Activated T-helper 1 cell treated with anti-CD3 and anti-CD28 coated beads, Interleukin-12 subunit alpha, Interleukin-12 subunit beta, Interleukin-2, Interleukin-4 antibody, amounts not matched to agents 30 ng/mL and 10 ng/mL and 1 ng/mL, durations not matched to agents 14 hours and 24 hours and 36 hours (primary cell): ENCODE measurements around the gene EPS15. TPM values are rescaled to one million over a fixed set of nuclear protein-coding genes. Genes with fewer than 3 reads are reported as not detected.
"Not testable (repeated sequence)": the region's sequence is repeated elsewhere in the genome, so short reads cannot be mapped to it uniquely, and the experiment has no call there.

Experiments
- DNase-seq: peaks from one replicate; pipeline ENCODE4 v3.0.0; 2021; ENCODE audit warnings: low spot score
- H3K27ac Mint-ChIP-seq: one replicate; pipeline ENCODE4 v1.8.0; 2021; ENCODE audit warnings: mild to moderate bottlenecking, mixed read lengths
- H3K27me3 Mint-ChIP-seq: one replicate; pipeline ENCODE4 v1.8.0; 2022; ENCODE audit warnings: mild to moderate bottlenecking, moderate library complexity, mixed read lengths; ENCODE audit not compliant: insufficient read depth
- H3K36me3 Mint-ChIP-seq: one replicate; pipeline ENCODE4 v1.8.0; 2021; ENCODE audit warnings: low read depth, mixed read lengths
- H3K4me1 Mint-ChIP-seq: one replicate; pipeline ENCODE4 v1.8.0; 2021; ENCODE audit warnings: low read depth, mixed read lengths
- H3K4me3 Mint-ChIP-seq: one replicate; pipeline ENCODE4 v1.8.0; 2021; ENCODE audit warnings: mild to moderate bottlenecking, moderate library complexity, mixed read lengths
- H3K9me3 Mint-ChIP-seq: one replicate; pipeline ENCODE4 v1.8.0; 2021; ENCODE audit warnings: mixed read lengths
- intact Hi-C: fragments of 100-400 bp; cut with micrococcal nuclease; formaldehyde crosslinking; loops from one replicate; pipeline ENCODE4 v1.15.1; 2024
- total RNA-seq: library from RNA; stranded (reverse); gene quantifications from 2 replicates; pipeline ENCODE4 v1.2.3, GENCODE V29; 2022

Gene EPS15
- total RNA-seq, 1 donor from 2014 or later: 55.5 TPM

- Mint-ChIP-seq H3K4me1 (peaks cover 7% of the 10 kb centered on the region), H3K9me3 (peaks cover 6% of the 10 kb centered on the region), H3K4me3 (no peak overlapping the region), H3K27ac (no peak overlapping the region), H3K36me3 (peaks cover 47% of the 10 kb centered on the region), H3K27me3 (no peaks in the 10 kb centered on the region)
- intact Hi-C loops: no loop called here
- no peak for DNase-seq
Observed at GRCh38 chr1:51425273-51425672, 93.8 kb downstream of the EPS15 start.

- Mint-ChIP-seq H3K27ac (no peak overlapping the region), H3K36me3 (peaks cover 49% of the 10 kb centered on the region), H3K4me1 (no peaks in the 10 kb centered on the region), H3K27me3 (no peaks in the 10 kb centered on the region), H3K4me3 (no peak overlapping the region), H3K9me3 (peaks cover 4% of the 10 kb centered on the region)
- no peak for DNase-seq
- intact Hi-C loops: no loop called here
Observed at GRCh38 chr1:51423073-51423821, 95.8 kb downstream of the EPS15 start.

DNA sequence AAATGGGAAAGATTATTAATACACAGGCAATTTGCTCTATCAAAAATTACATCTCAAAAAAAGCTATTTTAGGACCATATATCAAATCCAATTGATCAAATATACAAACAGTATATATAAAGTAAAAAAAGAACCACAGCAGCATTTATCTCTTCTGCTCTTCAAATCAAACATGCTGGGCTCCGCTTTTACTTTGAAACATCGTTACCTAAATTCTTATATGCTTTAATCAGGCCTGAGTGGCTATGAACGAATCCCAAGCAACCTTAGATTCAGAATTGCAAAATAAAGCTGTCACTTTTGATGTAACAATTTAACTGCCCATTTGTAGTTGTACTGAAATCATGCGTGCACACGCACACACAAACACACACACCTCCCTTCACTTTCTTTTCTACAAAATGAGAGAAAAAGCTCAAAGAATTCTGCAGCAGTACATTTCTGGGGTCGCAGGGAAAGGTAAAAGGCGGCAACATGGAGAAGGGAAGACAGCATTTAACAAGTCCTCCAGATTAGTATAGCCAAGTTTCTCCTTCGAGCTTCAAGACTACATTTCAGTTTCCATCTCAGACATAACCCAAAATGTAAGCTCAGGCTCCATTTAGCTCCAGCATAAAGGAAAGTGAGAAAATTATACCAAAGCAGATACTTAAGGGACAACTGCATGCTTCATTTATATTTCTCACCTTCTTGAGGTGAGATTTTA lies 96.5 kb downstream of the EPS15 start:
- Mint-ChIP-seq H3K4me1 (no peaks in the 10 kb centered on the region), H3K27me3 (no peaks in the 10 kb centered on the region), H3K36me3 (peaks cover 50% of the 10 kb centered on the region), H3K9me3 (no peaks in the 10 kb centered on the region), H3K4me3 (no peak overlapping the region), H3K27ac (no peak overlapping the region)
- intact Hi-C loops: no loop called here
- no peak for DNase-seq

- Mint-ChIP-seq H3K4me3 (no peak overlapping the region), H3K4me1 (no peaks in the 10 kb centered on the region), H3K27ac (no peak overlapping the region), H3K9me3 (no peaks in the 10 kb centered on the region), H3K36me3 (peaks cover 46% of the 10 kb centered on the region), H3K27me3 (no peaks in the 10 kb centered on the region)
- no peak for DNase-seq
- intact Hi-C loops: no loop called here
Observed at GRCh38 chr1:51421964-51422363, 97.1 kb downstream of the EPS15 start.

DNA sequence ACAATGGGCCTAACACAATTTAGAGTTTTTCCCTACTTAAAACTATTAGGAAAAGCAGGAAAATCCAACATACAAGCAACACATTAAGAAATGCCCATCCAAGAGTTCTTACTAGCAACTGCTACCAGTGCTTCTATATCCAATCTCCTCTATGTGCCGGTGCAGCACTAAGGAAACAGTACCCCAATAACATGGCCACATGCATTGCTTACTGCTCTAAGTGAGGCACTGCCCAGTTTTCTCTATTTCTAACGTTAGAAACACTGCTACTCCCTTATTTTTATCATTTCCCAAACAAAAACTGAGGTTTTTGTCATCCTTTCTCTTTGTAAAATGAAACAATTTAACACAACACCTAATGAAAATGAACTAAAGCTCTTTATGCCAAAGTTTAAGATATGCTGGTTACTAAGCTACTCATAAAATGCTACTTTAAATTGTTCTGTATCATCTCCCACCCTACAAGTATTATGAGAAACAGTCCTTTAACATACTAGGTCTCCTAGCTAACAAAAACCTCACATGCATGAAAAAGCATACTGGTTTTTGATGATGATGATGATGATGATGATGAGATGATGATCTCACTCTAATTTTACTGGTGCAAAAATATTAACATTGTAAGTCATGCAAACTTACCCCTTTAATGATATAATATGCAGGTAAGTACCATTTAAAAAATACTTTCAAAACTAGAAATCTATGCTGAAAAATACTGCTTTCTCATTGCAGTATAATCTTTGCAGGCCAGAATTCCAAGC lies 98.0 kb downstream of the EPS15 start:
- H3K27me3 Mint-ChIP-seq: no peaks in the 10 kb centered on the region
- H3K9me3 Mint-ChIP-seq: no peaks in the 10 kb centered on the region
- H3K4me3 Mint-ChIP-seq: no peak overlapping the region
- no peaks in the 10 kb centered on the region for H3K4me1 Mint-ChIP-seq
- intact Hi-C loops: no loop called here
- peaks cover 44% of the 10 kb centered on the region for H3K36me3 Mint-ChIP-seq
- no peak for DNase-seq
- no peak overlapping the region for H3K27ac Mint-ChIP-seq

- H3K36me3 Mint-ChIP-seq: peaks cover 41% of the 10 kb centered on the region
Observed at GRCh38 chr1:51418384-51418959, 100.6 kb downstream of the EPS15 start.

DNA sequence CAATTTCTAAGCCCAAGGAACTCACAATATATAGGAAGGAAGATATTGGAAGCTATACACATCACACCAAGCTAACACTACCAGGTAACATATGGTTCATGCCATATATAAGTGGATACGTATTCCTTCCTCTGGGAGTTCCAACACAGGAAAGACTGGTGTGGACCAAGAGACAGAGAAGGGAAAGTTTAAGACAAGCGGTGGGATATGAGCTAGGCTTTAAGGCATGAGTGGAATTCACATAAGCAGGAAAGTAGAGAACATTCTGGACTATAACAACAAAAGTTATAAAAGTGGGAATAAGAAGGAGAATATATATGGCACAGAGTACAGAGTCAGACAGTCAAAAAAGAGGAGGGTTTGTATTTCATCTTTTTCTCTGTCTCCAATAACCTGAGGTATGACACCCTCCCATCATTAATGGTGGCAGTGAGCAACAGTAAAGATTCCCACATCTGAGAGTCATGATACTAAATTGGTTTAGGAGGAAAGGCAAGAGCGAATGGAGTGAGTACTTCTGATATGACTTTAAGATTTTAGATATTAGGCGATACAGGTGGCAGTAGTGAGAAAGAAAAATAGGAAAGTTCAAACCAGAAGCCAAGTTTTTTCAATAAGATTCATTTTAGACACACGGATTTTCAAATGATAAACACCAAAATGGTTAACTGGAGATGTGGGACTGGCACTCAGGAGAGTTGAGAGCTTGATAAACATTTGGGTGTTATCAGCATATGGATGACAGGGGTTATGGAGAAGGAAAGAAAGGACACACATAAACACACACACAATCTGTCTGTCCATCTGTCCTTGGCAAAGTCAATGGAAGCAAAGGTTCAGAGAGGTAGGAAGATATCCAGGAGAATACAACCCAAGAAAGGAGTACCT lies 101.3 kb downstream of the EPS15 start:
- no peak overlapping the region for H3K27ac Mint-ChIP-seq
- H3K27me3 Mint-ChIP-seq: no peaks in the 10 kb centered on the region
- H3K4me3 Mint-ChIP-seq: no peak overlapping the region
- no peak for DNase-seq
- H3K9me3 Mint-ChIP-seq: no peaks in the 10 kb centered on the region
- H3K36me3 Mint-ChIP-seq: peaks cover 42% of the 10 kb centered on the region
- H3K4me1 Mint-ChIP-seq: no peaks in the 10 kb centered on the region
- intact Hi-C loops: no loop called here

More at GRCh38 chr1:51418384-51418959, 100.6 kb downstream of the EPS15 start:
- no peaks in the 10 kb centered on the region for H3K9me3 Mint-ChIP-seq
- intact Hi-C loops: no loop called here
- DNase-seq: no peak
- H3K27ac Mint-ChIP-seq: no peak overlapping the region
- no peaks in the 10 kb centered on the region for H3K4me1 Mint-ChIP-seq
- H3K4me3 Mint-ChIP-seq: no peak overlapping the region
- no peaks in the 10 kb centered on the region for H3K27me3 Mint-ChIP-seq

- intact Hi-C loops: no loop called here
Observed at GRCh38 chr1:51416910-51417309, 102.2 kb downstream of the EPS15 start.

DNA sequence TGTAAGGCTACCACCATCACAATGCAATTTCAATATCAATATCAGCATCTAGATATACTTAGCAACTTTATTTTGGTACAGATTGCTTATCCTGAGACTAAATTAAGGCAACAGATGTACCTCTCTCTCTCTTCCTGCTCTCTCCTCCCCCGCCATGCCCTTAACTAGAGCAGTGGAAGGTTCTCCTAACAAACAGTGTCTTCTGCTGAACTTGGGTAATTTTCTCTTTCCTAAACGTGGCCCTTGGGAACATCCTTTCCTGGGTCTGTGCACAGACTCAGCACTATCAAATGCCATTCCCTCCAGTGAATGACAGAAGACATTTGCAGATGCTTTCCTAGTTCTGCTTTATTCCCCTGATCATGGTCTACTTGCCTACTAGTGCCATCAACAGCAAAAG lies 103.1 kb downstream of the EPS15 start:
- DNase-seq: no peak
- Mint-ChIP-seq H3K36me3 (peaks cover 40% of the 10 kb centered on the region), H3K9me3 (no peaks in the 10 kb centered on the region), H3K4me1 (no peaks in the 10 kb centered on the region), H3K27me3 (no peaks in the 10 kb centered on the region), H3K27ac (no peak overlapping the region), H3K4me3 (no peak overlapping the region)
- intact Hi-C loops: no loop called here

More at GRCh38 chr1:51416910-51417309, 102.2 kb downstream of the EPS15 start:
- no peak for DNase-seq
- Mint-ChIP-seq H3K9me3 (no peaks in the 10 kb centered on the region), H3K4me1 (no peaks in the 10 kb centered on the region), H3K27ac (no peak overlapping the region), H3K4me3 (no peak overlapping the region), H3K36me3 (peaks cover 45% of the 10 kb centered on the region), H3K27me3 (no peaks in the 10 kb centered on the region)

DNA sequence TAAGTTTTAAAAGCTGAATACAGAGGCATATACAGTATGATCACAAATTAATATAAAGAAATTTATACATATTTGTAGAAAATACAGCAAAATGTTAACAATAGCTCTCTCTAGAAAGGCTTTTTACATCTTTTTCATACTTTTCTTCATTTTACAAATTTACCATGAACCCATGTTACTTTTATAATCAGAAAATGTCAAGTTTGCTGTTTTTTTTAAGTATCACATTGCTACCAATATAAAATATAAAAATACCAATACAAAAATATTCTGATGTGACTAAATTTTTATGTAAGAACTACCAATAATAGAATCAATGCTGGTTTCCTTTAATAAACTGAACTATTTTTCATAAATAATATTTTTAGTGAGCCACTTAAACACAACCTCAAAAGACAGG lies 104.3 kb downstream of the EPS15 start:
- Mint-ChIP-seq H3K27ac (no peak overlapping the region), H3K27me3 (no peaks in the 10 kb centered on the region), H3K4me3 (no peak overlapping the region), H3K36me3 (peaks cover 38% of the 10 kb centered on the region), H3K4me1 (no peaks in the 10 kb centered on the region), H3K9me3 (no peaks in the 10 kb centered on the region)
- intact Hi-C loops: no loop called here
- DNase-seq: no peak

DNA sequence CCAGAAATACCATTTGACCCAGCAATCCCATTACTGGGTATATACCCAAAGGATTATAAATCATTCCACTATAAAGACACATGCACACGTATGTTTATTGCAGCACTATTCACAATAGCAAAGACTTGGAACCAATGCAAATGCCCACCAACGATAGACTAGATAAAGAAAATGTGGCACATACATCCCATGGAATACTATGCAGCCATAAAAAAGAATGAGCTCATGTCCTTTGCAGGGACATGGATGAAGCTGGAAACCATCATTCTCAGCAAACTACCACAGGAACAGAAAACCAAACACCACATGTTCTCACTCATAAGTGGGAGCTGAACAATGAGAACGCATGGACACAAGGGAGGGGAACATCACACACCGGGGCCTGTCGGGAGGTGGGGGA lies 107.2 kb downstream of the EPS15 start:
- H3K27me3 Mint-ChIP-seq: not testable (repeated sequence)
- H3K36me3 Mint-ChIP-seq: peaks cover 36% of the 10 kb centered on the region

More for the DNA sequence above, 107.2 kb downstream of the EPS15 start:
- intact Hi-C loops, H3K9me3 Mint-ChIP-seq, H3K4me1 Mint-ChIP-seq, DNase-seq, H3K27ac Mint-ChIP-seq, H3K4me3 Mint-ChIP-seq: not testable (repeated sequence)
